ELR (cell line): ENCODE measurements around the gene SORL1.
"Not testable (repeated sequence)": the region's sequence is repeated elsewhere in the genome, so short reads cannot be mapped to it uniquely, and the experiment has no call there.

Experiments
- DNase-seq: peaks from one replicate; pipeline ENCODE4 v3.0.0-alpha.2; 2015; ENCODE audit warnings: low read depth

SORL1 gene

GRCh38 chr11:121626980-121627379, 174.9 kb downstream of the SORL1 start:
- DNase-seq, result no peak

GRCh38 chr11:121630041-121630440, 177.9 kb downstream of the SORL1 start:
- DNase-seq, result peak; percentile 79

- DNase-seq, result no peak
These were observed 179.3 kb downstream of the SORL1 start for GRCh38 chr11:121631456-121631855.

- DNase-seq, result no peak
These were observed 182.2 kb downstream of the SORL1 start for GRCh38 chr11:121634273-121634672.

- peak; percentile 90 for DNase-seq
These were observed 182.8 kb downstream of the SORL1 start for GRCh38 chr11:121634889-121635288.

- no peak for DNase-seq
These were observed 184.1 kb downstream of the SORL1 start for GRCh38 chr11:121636081-121636799.

- DNase-seq, result no peak
These were observed 184.7 kb downstream of the SORL1 start for GRCh38 chr11:121636800-121637176.

- not testable (repeated sequence) for DNase-seq
These were observed 185.5 kb downstream of the SORL1 start for GRCh38 chr11:121637587-121637986.

- no peak for DNase-seq
These were observed 191.5 kb downstream of the SORL1 start for GRCh38 chr11:121643479-121644186.

GRCh38 chr11:121644187-121644512, 192.0 kb downstream of the SORL1 start:
- no peak for DNase-seq

- DNase-seq, result no peak
These were observed 192.9 kb downstream of the SORL1 start for GRCh38 chr11:121645001-121645400.

GRCh38 chr11:121645596-121645995, 193.5 kb downstream of the SORL1 start:
- no peak for DNase-seq

GRCh38 chr11:121648306-121648705, 196.2 kb downstream of the SORL1 start:
- DNase-seq, result no peak

GRCh38 chr11:121649798-121650197, 197.7 kb downstream of the SORL1 start:
- DNase-seq, result no peak

- DNase-seq, result no peak
These were observed 198.5 kb downstream of the SORL1 start for GRCh38 chr11:121650351-121651256.

- no peak for DNase-seq
These were observed 199.1 kb downstream of the SORL1 start for GRCh38 chr11:121651257-121651605.

- DNase-seq, result peak; percentile 52
These were observed 200.9 kb downstream of the SORL1 start for GRCh38 chr11:121652971-121653370.

GRCh38 chr11:121654259-121654842, 202.2 kb downstream of the SORL1 start:
- DNase-seq, result no peak

GRCh38 chr11:121654843-121655536, 202.9 kb downstream of the SORL1 start:
- DNase-seq, result peak; percentile 24

GRCh38 chr11:121655537-121656327, 203.6 kb downstream of the SORL1 start:
- peak; percentile 94 for DNase-seq
